Hepatocyte (in vitro differentiated cells): ENCODE measurements around the gene DMD. TPM values are rescaled to one million over a fixed set of nuclear protein-coding genes. Genes with fewer than 3 reads are reported as not detected.

Source experiments
- DNase-seq: peaks from one replicate; pipeline ENCODE4 v3.0.0-alpha.2; 2016; ENCODE audit warnings: low spot score
- H2AFZ ChIP-seq: fragments of 200-600 bp; sonication (generic); 2 replicates; pipeline ENCODE4 v1.6.0; 2016; ENCODE audit warnings: antibody characterized with exemption, mild to moderate bottlenecking
- H3K27ac ChIP-seq: fragments of 200-600 bp; sonication (generic); 2 replicates; pipeline ENCODE4 v1.5.1; 2016; ENCODE audit warnings: mild to moderate bottlenecking
- H3K27me3 ChIP-seq: fragments of 200-600 bp; sonication (generic); 2 replicates; pipeline ENCODE4 v1.6.1; 2016
- H3K36me3 ChIP-seq: fragments of 200-600 bp; sonication (generic); replicated peaks from 2 replicates; pipeline ENCODE4 v1.5.1; 2016; ENCODE audit warnings: low read depth; ENCODE audit not compliant: insufficient read depth
- H3K4me1 ChIP-seq: fragments of 200-600 bp; sonication (generic); 2 replicates; pipeline ENCODE4 v1.5.1; 2016; ENCODE audit warnings: mild to moderate bottlenecking, moderate library complexity; ENCODE audit not compliant: insufficient read depth
- H3K4me2 ChIP-seq: fragments of 200-600 bp; sonication (generic); 2 replicates; pipeline ENCODE4 v1.6.0; 2016
- H3K4me3 ChIP-seq: fragments of 200-600 bp; sonication (generic); 2 replicates; pipeline ENCODE4 v1.5.1; 2016; ENCODE audit warnings: mild to moderate bottlenecking
- H3K79me2 ChIP-seq: fragments of 200-600 bp; sonication (generic); 2 replicates; pipeline ENCODE4 v1.6.0; 2017; ENCODE audit warnings: mild to moderate bottlenecking
- H3K9me2 ChIP-seq: fragments of 200-600 bp; sonication (generic); replicated peaks from 2 replicates; pipeline ENCODE4 v1.6.0; 2017; ENCODE audit warnings: mild to moderate bottlenecking; ENCODE audit not compliant: insufficient read depth
- H3K9me3 ChIP-seq: fragments of 200-600 bp; sonication (generic); 2 replicates; pipeline ENCODE4 v1.5.1; 2016; ENCODE audit warnings: low read depth, mild to moderate bottlenecking
- H4K20me1 ChIP-seq: fragments of 200-600 bp; sonication (generic); 2 replicates; pipeline ENCODE4 v1.6.0; 2016; ENCODE audit warnings: mild to moderate bottlenecking; ENCODE audit not compliant: insufficient read depth, poor library complexity, severe bottlenecking
- EZH2 ChIP-seq: fragments of 200-600 bp; sonication (generic); IDR thresholded peaks from 2 replicates; pipeline ENCODE4 v1.6.1; 2016; ENCODE audit warnings: antibody characterized with exemption, mild to moderate bottlenecking, borderline replicate concordance
- EZH2phosphoT487 ChIP-seq: fragments of 200-600 bp; sonication (generic); IDR thresholded peaks from one replicate; pipeline ENCODE4 v1.6.1; 2018; ENCODE audit warnings: antibody characterized with exemption, mild to moderate bottlenecking, low read depth, moderate library complexity; ENCODE audit not compliant: unreplicated experiment, severe bottlenecking
- WGBS: methylation state at CpG from one replicate; pipeline ENCODE4 v1.1.6; 2016; ENCODE audit warnings: low lambda C conversion rate; ENCODE audit errors: missing lambda C conversion rate; 5-methylcytosine and 5-hydroxymethylcytosine counted together
- polyA plus RNA-seq: library from polyadenylated mRNA; unstranded; fragments of >200 nt; fragmentation: Nextera tagmentation; extraction: Ambion mirVana; gene quantifications from 2 replicates; pipeline ENCODE4 v1.2.1, GENCODE V29; 2016
- total RNA-seq: library from RNA; depleted of rRNA; stranded (reverse); fragments of >200 nt; gene quantifications from 2 replicates; pipeline ENCODE4 v1.2.3, GENCODE V29; 2014
- TF ChIP-seq, protein P1 (sequence below): fragments of 200-600 bp; sonication (generic); IDR thresholded peaks from 2 replicates; pipeline ENCODE4 v1.5.1; 2016; ENCODE audit warnings: antibody characterized with exemption, mild to moderate bottlenecking; ENCODE audit not compliant: poor library complexity

The DMD gene
- total and polyA plus RNA-seq, 2 experiments from 2014 or later = 14.2 to 27.8 TPM

DNA sequence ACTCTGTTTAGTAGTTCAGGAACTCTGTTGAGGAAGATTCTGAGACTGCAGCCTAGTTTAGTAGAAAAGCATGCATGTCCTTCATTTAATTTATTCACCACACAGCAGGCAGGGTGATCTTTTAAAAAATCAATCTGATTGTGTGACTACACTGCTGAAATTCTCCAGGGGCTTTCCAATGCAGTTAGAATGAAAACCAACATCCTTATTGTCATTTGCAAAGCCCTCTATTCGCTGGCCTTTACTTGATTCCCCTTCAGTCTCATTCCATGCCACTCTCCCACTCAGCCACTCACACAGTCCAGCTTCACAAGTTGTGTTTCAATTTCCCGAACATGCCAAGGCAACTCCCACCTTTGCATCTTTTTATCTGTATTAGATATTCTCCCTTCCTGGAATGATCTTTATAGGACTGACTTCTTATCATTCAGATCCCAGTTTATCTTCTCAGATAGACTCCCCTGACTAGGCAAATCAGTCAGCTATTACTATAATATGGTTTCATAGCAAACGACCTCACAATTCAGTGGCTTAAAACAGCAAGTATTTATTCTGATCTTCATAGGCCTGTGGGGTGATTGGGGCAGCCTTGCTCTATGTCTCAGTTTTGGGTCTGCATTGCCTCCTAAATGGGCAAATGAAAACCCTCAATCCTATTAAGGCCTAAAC lies 2118.2 kb downstream of the DMD start:
- 67% methylated on average over 3 of the region's 3 CpGs for WGBS

DNA sequence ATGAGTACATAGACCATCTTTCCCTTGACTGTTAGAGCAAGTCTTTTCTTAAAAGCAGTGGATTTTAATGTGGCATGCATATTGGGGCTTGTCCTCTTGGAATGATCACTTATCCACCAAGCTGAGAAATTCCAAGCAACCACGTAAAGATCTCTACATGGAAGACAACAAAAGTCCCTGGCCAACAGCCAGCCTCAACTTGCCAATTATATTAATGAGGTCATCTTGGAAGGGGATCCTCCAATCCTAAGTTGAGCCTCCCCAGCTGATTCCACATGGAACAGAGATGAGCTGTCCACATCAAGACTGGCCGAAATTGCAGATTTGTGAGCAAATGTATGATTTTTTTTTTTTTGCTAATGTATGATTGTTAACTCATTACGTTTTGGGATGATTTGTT lies 2118.9 kb downstream of the DMD start:
- no peak overlapping the region for H3K27ac ChIP-seq
- WGBS = 59% methylated on average over 3 of the region's 3 CpGs
- no peaks in the 10 kb centered on the region for H3K36me3 ChIP-seq
- no peak overlapping the region for H2AFZ ChIP-seq
- H3K4me2 ChIP-seq = no peak overlapping the region
- no peak overlapping the region for H3K4me3 ChIP-seq
- no peak for TF ChIP-seq EZH2
- TF ChIP-seq, protein P1, sequence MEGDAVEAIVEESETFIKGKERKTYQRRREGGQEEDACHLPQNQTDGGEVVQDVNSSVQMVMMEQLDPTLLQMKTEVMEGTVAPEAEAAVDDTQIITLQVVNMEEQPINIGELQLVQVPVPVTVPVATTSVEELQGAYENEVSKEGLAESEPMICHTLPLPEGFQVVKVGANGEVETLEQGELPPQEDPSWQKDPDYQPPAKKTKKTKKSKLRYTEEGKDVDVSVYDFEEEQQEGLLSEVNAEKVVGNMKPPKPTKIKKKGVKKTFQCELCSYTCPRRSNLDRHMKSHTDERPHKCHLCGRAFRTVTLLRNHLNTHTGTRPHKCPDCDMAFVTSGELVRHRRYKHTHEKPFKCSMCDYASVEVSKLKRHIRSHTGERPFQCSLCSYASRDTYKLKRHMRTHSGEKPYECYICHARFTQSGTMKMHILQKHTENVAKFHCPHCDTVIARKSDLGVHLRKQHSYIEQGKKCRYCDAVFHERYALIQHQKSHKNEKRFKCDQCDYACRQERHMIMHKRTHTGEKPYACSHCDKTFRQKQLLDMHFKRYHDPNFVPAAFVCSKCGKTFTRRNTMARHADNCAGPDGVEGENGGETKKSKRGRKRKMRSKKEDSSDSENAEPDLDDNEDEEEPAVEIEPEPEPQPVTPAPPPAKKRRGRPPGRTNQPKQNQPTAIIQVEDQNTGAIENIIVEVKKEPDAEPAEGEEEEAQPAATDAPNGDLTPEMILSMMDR = no peak
- no peak for TF ChIP-seq EZH2phosphoT487
- H3K79me2 ChIP-seq = no peaks in the 10 kb centered on the region
- H3K9me2 ChIP-seq = no peaks in the 10 kb centered on the region
- H3K27me3 ChIP-seq = no peaks in the 10 kb centered on the region
- no peaks in the 10 kb centered on the region for H4K20me1 ChIP-seq
- H3K9me3 ChIP-seq = no peaks in the 10 kb centered on the region
- no peaks in the 10 kb centered on the region for H3K4me1 ChIP-seq
- no peak for DNase-seq

More for the DNA sequence above, 2118.2 kb downstream of the DMD start:
- no peaks in the 10 kb centered on the region for H3K4me1 ChIP-seq
- H3K4me2 ChIP-seq = no peak overlapping the region
- no peaks in the 10 kb centered on the region for H4K20me1 ChIP-seq
- H3K27me3 ChIP-seq = no peaks in the 10 kb centered on the region
- H3K9me2 ChIP-seq = no peaks in the 10 kb centered on the region
- DNase-seq = no peak
- H3K27ac ChIP-seq = no peak overlapping the region
- H3K79me2 ChIP-seq = no peaks in the 10 kb centered on the region
- TF ChIP-seq EZH2phosphoT487 (no peak), EZH2 (no peak)
- no peaks in the 10 kb centered on the region for H3K36me3 ChIP-seq
- H2AFZ ChIP-seq = no peak overlapping the region
- H3K9me3 ChIP-seq = no peaks in the 10 kb centered on the region
- no peak overlapping the region for H3K4me3 ChIP-seq

DNA sequence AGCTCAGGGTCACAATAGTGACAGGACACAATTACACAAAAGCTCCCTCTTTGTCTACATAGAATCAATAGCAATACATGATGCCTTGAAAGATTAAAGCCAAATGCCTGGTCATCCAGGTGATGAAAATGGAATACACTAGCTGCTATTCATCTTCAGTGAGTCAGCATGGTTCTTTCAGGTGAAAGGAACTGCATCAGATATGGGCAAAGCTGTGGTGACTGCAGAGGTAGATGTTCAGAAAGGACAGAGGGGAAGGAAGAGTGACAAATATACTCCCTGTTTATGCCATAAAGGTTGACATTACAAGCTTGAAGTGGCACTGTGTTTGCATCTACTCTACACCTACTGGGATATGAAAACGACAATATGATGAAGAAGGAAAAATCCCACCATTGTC lies 2119.5 kb downstream of the DMD start:
- H3K4me3 ChIP-seq = no peak overlapping the region
- DNase-seq = no peak
- H3K79me2 ChIP-seq = no peaks in the 10 kb centered on the region
- no peak overlapping the region for H3K4me2 ChIP-seq
- H3K27ac ChIP-seq = no peak overlapping the region
- no peaks in the 10 kb centered on the region for H3K27me3 ChIP-seq
- H3K4me1 ChIP-seq = no peaks in the 10 kb centered on the region
- H2AFZ ChIP-seq = no peak overlapping the region
- H3K9me2 ChIP-seq = no peaks in the 10 kb centered on the region
- no peak for TF ChIP-seq EZH2
- no peaks in the 10 kb centered on the region for H4K20me1 ChIP-seq
- 64% methylated on average over 1 of the region's 1 CpG for WGBS
- no peaks in the 10 kb centered on the region for H3K9me3 ChIP-seq
- no peaks in the 10 kb centered on the region for H3K36me3 ChIP-seq

DNA sequence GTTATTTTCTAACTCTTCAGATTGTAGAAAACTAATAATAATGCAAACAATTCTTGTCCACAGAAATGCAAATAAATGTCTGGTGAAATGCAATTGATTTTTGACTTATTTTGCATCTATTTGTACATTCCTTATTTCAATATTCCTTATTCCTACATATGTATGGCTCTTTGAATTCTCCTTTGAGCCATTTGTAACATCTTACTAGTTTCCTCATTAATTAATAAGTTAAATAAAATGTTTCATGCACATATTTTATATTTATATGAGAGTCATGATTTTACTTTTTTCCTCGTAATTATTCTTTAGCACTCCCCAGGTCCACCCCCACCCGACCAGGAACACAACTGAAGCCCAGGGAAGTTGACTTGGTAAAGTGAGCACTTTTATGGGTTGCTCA lies 2136.8 kb downstream of the DMD start:
- TF ChIP-seq, protein P1 = no peak
- no peak for TF ChIP-seq EZH2
- no peak for TF ChIP-seq EZH2phosphoT487
- no peaks in the 10 kb centered on the region for H3K79me2 ChIP-seq
- H3K4me3 ChIP-seq = no peak overlapping the region
- H4K20me1 ChIP-seq = no peaks in the 10 kb centered on the region
- no peak overlapping the region for H3K27ac ChIP-seq
- no peak overlapping the region for H2AFZ ChIP-seq
- H3K27me3 ChIP-seq = no peaks in the 10 kb centered on the region
- WGBS = 68% methylated on average over 2 of the region's 2 CpGs
- no peaks in the 10 kb centered on the region for H3K9me3 ChIP-seq
- DNase-seq = no peak
- peaks cover 3% of the 10 kb centered on the region for H3K36me3 ChIP-seq
- H3K4me2 ChIP-seq = no peak overlapping the region
- no peaks in the 10 kb centered on the region for H3K9me2 ChIP-seq
- no peaks in the 10 kb centered on the region for H3K4me1 ChIP-seq
